Fibroblast of pulmonary artery (primary cell): ENCODE data around the gene FOXO6.

Experiments
- DNase-seq: peaks from one replicate; pipeline ENCODE4 v3.0.0-alpha.2; 2010; ENCODE audit warnings: low read depth
- H3K4me3 ChIP-seq: replicated peaks from 2 replicates; pipeline ENCODE4 v1.5.1; 2011; ENCODE audit warnings: low read depth, mild to moderate bottlenecking, control low read depth, low read length, moderate library complexity
- CTCF ChIP-seq: IDR thresholded peaks from 2 replicates; pipeline ENCODE4 v1.5.1; 2011; ENCODE audit warnings: mild to moderate bottlenecking, control low read depth, low read length, inconsistent platforms; ENCODE audit errors: missing control alignments

FOXO6 gene

GRCh38 chr1:41358131-41359021, 2.9 kb upstream of the FOXO6 start:
- TF ChIP-seq CTCF, result no peak
- no peak for DNase-seq

GRCh38 chr1:41359211-41360073, 1.8 kb upstream of the FOXO6 start:
- peak; percentile 35 for DNase-seq
- H3K4me3 ChIP-seq, result no peak overlapping the region
- no peak for TF ChIP-seq CTCF

More at GRCh38 chr1:41358131-41359021, 2.9 kb upstream of the FOXO6 start:
- no peak overlapping the region for H3K4me3 ChIP-seq

GRCh38 chr1:41360074-41360785, 1.0 kb upstream of the FOXO6 start:
- TF ChIP-seq CTCF, result no peak
- H3K4me3 ChIP-seq, result no peak overlapping the region
- no peak for DNase-seq

GRCh38 chr1:41361495-41362356, 492 bp downstream of the FOXO6 start:
- no peak for TF ChIP-seq CTCF
- peak; percentile 11 for DNase-seq
- peak overlapping the region; percentile 36 for H3K4me3 ChIP-seq

GRCh38 chr1:41362357-41362721, 1.1 kb downstream of the FOXO6 start:
- H3K4me3 ChIP-seq, result no peak overlapping the region
- no peak for DNase-seq
- TF ChIP-seq CTCF, result no peak
